ENCODE data around the gene POP5.

The POP5 gene

GRCh38 chr12:120592121-120593049 is 11.2 kb upstream of the POP5 start:
- Histone ChIP-seq H3K4me3 (no peak overlapping the region), H3K27ac (no peak overlapping the region)

GRCh38 chr12:120590741-120591407 is 9.7 kb upstream of the POP5 start:
- no peak overlapping the region for H3K27ac ChIP-seq
- H3K4me3 ChIP-seq: no peak overlapping the region

- H3K4me3 ChIP-seq: no peak overlapping the region
- no peak overlapping the region for H3K27ac ChIP-seq
Observed at GRCh38 chr12:120588948-120589930, 8.0 kb upstream of the POP5 start.

GRCh38 chr12:120588371-120588770 is 7.2 kb upstream of the POP5 start:
- Histone ChIP-seq H3K27ac (no peak overlapping the region), H3K4me3 (no peak overlapping the region)

DNA sequence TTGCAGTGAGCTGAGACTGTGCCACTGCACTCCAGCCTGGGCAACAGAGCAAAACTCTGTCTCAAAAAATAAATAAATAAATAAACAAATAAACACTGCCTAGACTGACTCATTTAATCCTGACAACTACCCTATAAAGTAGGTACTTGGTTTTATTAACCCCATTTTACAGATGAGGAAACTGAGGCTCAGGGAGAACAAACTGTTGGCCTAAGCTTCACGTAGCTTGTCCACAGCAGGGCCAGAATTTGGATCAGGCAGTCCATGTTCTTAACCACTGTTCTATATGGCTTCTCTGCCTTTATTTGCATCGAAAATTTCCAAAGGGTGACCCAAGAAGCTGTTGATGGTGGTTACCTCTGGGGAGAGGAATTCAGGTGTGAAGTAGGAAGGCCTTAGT is 5.7 kb upstream of the POP5 start:
- Histone ChIP-seq H3K27ac (no peak overlapping the region), H3K4me3 (no peak overlapping the region)

GRCh38 chr12:120586206-120586605 is 5.0 kb upstream of the POP5 start:
- Histone ChIP-seq H3K4me3 (no peak overlapping the region), H3K27ac (no peak overlapping the region)

DNA sequence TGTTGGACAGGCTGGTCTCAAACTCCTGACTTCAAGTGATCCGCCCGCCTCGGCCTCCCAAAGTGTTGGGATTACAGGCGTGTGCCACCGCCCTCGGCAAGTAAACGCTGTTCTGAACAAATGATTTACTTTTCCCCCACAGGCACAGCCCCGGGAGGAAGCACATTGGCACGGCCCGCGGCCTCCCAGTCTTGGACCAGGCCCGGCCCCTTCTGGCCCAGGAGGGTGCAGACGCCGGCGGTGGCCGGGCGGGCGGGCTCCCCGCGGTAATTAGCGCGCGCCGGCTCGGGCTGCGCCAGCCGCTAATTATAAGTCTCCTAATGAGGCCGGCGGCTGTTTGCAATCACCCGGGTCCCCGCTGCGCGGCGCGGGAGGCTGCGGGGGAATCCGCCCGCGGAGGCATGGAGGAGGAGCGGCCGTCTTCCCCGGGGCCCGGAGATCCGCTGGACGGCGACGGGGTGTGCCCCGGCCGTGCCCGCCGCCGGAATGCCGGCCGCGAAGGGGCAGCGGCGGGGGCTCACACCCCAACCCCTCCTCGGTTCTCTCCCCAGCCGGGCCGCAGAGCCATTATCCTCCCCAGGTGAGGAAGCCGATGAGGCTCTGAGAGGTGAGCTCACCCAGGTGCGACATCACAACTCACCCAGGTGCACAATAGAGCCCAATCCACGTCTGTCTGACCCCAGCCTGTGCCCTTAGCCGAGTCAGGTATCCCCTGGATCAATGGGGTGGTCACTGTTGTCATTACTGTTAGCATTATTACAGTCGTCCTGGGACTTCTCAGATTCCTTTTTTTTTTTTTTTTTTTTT is 3.3 kb upstream of the POP5 start:
- Histone ChIP-seq H3K27ac (peak overlapping the region in 2 of 21 experiments; percentile 15 to 54), H3K4me3 (peak overlapping the region; percentile 13 to 43 (median 23))

DNA sequence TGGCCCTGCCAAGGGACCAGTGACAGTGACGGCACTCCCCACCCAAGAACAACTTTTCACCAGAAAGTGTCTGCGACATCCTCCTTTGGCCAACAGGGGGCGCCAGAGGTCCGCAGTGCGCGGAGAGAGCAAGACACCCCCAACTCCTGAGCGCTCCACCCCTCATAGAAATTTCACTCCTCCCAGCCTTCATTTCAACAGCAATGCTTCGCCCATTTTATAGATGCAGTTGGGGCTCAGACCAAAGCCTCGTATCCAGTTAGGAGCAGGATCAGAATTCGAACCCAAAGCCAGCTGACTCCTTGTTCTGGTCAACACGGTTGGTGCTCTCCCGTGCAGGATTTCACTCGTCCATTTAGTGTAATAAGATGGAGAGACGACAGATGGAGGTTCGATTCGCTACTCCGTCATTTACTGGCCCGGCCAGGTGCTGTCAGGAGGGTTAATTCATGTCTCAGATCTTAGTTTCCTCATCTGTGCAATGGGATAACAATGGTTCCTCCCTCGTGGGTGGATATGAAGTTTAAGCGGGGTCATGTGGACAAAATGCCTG is 2.4 kb upstream of the POP5 start:
- peak overlapping the region in 1 of 7 experiments; percentile 8 for H3K4me3 ChIP-seq
- peak overlapping the region in 1 of 21 experiments; percentile 54 for H3K27ac ChIP-seq

DNA sequence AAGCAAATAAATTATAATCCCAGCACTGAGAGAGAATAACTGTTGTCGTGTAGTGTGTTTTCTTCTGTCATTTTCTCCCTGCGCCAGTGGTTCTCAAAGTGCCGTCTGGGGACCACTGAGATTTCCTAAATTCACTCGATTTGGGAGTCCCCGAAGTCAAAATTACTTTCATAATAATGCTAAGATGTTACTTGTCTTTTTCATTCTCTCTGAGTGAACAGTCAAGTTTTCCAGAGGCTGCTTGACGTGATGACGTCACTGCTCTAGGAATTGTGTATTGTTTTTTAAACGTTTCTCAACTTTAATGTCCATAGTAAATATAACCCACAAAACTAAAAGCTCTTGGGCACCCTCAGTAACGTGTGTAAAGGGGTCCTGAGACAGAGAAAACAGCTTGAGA is 796 bp upstream of the POP5 start:
- Histone ChIP-seq H3K4me3 (peak overlapping the region; percentile 50 to 88 (median 83)), H3K27ac (peak overlapping the region in 13 of 21 experiments; percentile 18 to 84 (median 65))

GRCh38 chr12:120579179-120579578 is 2.0 kb downstream of the POP5 start:
- Histone ChIP-seq H3K27ac (no peak overlapping the region), H3K4me3 (no peak overlapping the region)

GRCh38 chr12:120574106-120574505 is 7.1 kb downstream of the POP5 start:
- H3K4me3 ChIP-seq: no peak overlapping the region
- no peak overlapping the region for H3K27ac ChIP-seq

DNA sequence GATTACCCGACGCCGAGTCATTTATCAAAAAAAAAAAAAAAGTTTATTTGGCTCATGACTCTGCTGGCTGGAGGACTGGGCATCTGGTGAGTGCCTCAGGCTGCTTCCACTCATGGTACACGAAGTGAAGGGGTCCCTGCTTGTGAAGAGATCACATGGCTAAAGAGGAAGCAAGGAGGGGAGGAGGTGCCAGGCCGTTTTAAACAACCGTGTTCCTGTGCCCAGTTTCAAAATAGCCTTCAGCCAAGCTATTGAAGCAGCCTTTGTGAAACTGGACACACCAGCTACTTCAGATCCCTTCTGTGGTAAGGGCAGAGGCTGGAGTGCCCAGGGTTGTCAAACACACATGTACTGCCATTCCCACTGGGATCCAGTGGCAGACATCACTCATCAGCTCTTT is 7.6 kb downstream of the POP5 start:
- Histone ChIP-seq H3K4me3 (no peak overlapping the region), H3K27ac (no peak overlapping the region)

DNA sequence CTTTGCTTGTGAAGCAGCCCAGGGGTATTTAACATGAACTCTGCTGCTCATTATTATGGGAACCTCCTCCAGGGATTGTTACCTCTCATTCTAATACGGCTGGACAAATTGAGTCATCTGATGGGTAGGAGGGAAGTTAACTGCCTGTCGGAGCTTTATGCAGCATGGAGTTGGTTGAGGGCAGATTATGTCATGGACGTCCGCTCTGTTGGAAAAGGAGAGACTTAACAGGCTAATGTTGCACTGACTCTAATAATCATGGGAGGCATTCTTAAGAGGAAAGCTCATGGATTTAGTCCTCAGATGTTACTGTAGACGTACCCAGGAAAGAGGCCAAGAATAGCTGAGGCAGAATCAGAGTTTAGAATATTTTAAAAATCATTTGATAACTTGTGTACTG is 9.9 kb downstream of the POP5 start:
- Histone ChIP-seq H3K27ac (no peak overlapping the region), H3K4me3 (no peak overlapping the region)

DNA sequence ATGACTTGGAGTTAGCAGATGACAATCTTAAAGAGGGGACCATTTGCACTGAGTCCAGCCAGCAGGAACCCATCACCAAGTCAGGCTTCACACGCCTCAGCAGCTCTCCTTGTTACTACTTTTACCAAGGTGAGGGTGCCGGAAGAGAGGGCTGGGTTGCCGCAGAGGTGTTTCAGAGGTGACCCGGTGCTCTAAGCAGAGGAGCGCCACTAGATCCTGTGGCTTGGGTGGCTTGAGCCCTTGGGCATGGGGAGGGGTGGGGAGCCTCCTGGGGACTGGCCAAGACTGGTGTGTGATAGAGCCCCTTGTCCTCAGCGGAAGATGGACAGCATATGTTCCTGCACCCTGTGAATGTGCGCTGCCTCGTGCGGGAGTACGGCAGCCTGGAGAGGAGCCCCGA is 17.7 kb downstream of the POP5 start:
- no peak overlapping the region for H3K27ac ChIP-seq

DNA sequence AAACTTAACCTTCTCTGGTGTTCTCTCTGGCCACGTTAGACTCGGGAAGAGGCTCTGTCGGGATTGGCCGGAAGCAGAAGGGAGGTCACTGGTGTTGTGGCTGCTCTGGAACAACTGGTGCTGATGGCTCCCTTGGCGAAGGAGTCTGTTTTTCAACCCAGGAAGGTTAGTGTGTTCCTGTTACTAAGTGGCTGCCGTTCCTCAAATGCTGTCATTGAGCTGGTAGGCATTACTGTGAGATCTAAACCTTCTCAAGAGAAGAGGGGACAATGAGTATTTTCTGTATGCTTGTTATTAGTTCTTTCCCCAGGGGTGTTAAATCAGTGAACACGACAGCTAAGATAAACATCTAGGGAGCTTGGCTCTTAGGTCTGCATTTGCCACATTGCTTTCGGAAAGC is 18.3 kb downstream of the POP5 start:
- H3K27ac ChIP-seq: no peak overlapping the region
- no peak overlapping the region for H3K4me3 ChIP-seq

More for the DNA sequence above, 17.7 kb downstream of the POP5 start:
- no peak overlapping the region for H3K4me3 ChIP-seq

DNA sequence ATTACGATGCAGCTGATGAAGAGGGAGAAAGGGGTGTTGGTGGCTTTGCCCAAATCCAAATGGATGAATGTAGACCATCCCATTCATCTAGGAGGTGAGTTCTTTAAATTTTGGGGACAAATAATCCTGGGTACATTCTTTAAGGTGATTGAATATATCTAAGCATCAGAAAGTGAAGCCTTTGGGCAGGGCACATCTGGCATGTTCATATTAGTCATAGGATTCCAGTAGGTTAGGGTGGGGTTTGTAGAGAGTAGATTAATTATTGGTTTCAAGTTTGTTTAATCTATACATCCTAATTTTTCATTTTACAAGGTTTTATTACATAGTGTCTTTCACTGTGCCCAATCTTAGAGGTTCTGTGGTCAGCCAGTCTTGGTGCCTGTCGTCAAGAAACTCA is 23.6 kb downstream of the POP5 start:
- Histone ChIP-seq H3K4me3 (no peak overlapping the region), H3K27ac (no peak overlapping the region)

DNA sequence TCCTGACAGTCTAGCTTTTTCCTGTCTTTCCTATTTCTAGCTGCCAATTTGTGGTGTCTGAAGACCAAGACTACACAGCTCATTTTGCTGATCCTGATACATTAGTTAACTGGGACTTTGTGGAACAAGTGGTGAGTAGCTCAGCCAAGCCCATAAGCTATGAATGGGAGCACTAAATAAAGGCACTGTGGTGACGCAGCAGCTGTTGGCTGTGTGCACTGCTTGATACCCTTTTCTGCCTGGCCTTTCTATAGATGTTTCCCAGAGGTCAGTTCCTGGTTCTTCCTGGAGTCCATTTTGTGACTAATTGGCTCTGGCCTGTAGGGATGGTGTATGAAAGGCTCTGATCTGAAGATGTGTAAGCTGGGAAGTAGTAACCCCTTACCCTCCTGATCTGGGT is 26.5 kb downstream of the POP5 start:
- Histone ChIP-seq H3K27ac (no peak overlapping the region), H3K4me3 (no peak overlapping the region)

DNA sequence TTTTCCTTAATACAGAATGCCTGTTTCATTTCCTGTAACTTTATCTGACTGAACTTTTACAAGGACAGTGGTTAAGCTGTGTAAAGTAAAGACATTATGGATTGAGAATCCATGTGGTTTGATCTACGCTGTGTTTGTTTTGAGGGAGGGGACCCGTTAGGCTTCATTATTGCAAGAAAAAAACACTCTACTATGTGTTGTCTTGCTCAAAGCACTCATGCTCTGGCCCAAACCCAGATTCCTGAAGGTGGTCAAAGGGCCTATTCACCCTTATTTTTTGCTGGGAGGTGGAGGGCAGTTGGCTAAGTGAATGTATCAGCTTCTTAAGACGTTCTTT is 35.2 kb downstream of the POP5 start:
- Histone ChIP-seq H3K4me3 (no peak overlapping the region), H3K27ac (no peak overlapping the region)

DNA sequence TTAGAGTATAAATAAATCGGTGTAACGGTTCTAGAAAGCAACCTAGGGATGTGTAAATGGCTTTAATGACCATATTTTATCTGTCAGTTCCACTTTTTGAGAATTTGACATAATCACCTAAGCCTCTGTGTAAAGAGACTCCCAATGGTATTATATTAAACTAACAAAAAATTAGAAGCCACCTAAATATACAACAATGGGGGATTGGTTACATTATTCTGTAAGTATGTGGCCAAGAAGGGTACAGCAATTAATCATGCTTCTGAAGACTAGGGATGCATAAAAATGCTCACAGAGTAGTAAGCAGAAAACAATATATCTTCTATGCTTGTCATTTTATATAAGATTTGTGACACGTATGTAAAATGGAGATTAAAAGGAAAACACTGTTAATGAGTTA is 36.5 kb downstream of the POP5 start:
- no peak overlapping the region for H3K27ac ChIP-seq

More for the DNA sequence above, 36.5 kb downstream of the POP5 start:
- H3K4me3 ChIP-seq: no peak overlapping the region
